Measurements from ENCODE around the gene MAML2. TPM values are rescaled to one million over a fixed set of nuclear protein-coding genes. Genes with fewer than 3 reads are reported as not detected.
A peak's percentile ranks its signal among the peaks of the same experiment; 100 is the strongest.

The MAML2 gene
- total and polyA plus RNA-seq, 2 of the 13 experiments (the other 11 are each of a cell fraction or from before 2014, with no cell fraction given): 2.3 to 25.9 TPM

DNA sequence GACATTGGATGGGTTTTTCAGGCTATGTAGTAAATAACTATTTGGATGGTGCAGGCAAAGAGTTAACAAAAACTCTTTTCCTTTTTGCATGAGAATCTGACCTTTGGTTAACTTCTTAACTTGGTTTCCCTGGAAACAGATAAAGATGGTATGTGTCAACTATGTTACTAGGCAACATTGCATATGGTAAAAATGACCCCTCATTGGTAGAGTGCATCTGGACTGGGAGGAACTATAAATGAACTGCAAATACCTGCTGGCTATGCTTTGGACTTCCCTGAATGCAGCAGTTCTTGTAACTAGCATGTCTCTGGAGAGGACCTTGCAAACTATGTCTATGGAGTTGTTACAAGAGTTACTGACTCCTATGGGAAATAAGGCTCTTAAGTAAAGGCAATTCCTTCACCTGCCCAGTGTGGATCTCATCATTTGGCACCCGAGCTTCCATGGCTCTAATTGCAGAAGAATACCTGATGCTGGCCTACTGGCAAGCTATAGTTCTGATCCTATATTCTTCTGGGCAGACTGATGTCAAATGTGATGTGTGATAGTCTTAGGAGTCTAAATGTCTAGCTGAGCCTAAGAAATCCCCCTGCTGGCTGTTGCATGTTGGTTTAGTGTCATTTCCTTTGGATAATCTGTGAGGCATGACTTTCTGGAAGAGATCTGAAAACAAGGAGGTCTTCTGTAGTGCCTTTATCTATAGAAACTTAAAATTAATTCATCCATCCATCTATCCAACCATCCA is 292.4 kb downstream of the MAML2 start (continued):
- no peak for TF ChIP-seq FOXA1 (IDR thresholded peaks at IDR 0.05)
- 0 out of 2 replicates have a peak, but pooled peaks have one; percentile 9 for TF ChIP-seq FOXA1 (CRISPR knock-in tag; IDR thresholded peaks at IDR 0.05)
- TF ChIP-seq, protein P1, sequence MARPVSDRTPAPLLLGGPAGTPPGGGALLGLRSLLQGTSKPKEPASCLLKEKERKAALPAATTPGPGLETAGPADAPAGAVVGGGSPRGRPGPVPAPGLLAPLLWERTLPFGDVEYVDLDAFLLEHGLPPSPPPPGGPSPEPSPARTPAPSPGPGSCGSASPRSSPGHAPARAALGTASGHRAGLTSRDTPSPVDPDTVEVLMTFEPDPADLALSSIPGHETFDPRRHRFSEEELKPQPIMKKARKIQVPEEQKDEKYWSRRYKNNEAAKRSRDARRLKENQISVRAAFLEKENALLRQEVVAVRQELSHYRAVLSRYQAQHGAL (CRISPR knock-in tag; IDR thresholded peaks at IDR 0.05; ENCODE audit: not compliant biosample characterization): no peak
- TF ChIP-seq ZNF652 (CRISPR knock-in tag; IDR thresholded peaks at IDR 0.05; ENCODE audit: borderline replicate concordance, low read depth): peak; percentile 93
- TF ChIP-seq ZNF878 (CRISPR knock-in tag; IDR thresholded peaks at IDR 0.05): no peak
- no peak for TF ChIP-seq ZNF724P (CRISPR knock-in tag; IDR thresholded peaks at IDR 0.05; ENCODE audit: borderline replicate concordance)
- no peak for TF ChIP-seq ZNF816 (CRISPR knock-in tag; IDR thresholded peaks at IDR 0.05; ENCODE audit: borderline replicate concordance)
- peak; percentile 13; the same call in 1 of the 2 replicates for TF ChIP-seq SAP130 (CRISPR knock-in tag; IDR thresholded peaks at IDR 0.05; ENCODE audit: low read depth)
- no peak for TF ChIP-seq KAT2B (IDR thresholded peaks at IDR 0.05; ENCODE audit: borderline replicate concordance, low read depth, low read length)
- TF ChIP-seq PPARG (CRISPR knock-in tag; conservative IDR thresholded peaks at IDR 0.05): 0 out of 2 replicates have a peak, but pooled peaks have one; percentile 52
- no peak for TF ChIP-seq KLF11 (CRISPR knock-in tag; IDR thresholded peaks at IDR 0.05)
- no peak for TF ChIP-seq MLXIP (CRISPR knock-in tag; IDR thresholded peaks at IDR 0.05; ENCODE audit: borderline replicate concordance)
- TF ChIP-seq RCOR2 (CRISPR knock-in tag; IDR thresholded peaks at IDR 0.05): no peak
- 0 out of 2 replicates have a peak, but pooled peaks have one; percentile 44 for TF ChIP-seq NCOA1 (CRISPR knock-in tag; IDR thresholded peaks at IDR 0.05)
- no peak for TF ChIP-seq PHF8 (CRISPR knock-in tag; IDR thresholded peaks at IDR 0.05)
- TF ChIP-seq ZKSCAN1 (IDR thresholded peaks at IDR 0.05; ENCODE audit: low read length): no peak
- TF ChIP-seq HNF4A (CRISPR knock-in tag; IDR thresholded peaks at IDR 0.05): peak; percentile 16; the same call in 1 of the 2 replicates
- TF ChIP-seq SNAI1 (CRISPR knock-in tag; IDR thresholded peaks at IDR 0.05; ENCODE audit: borderline replicate concordance): no peak
- no peak for TF ChIP-seq CC2D1A (CRISPR knock-in tag; IDR thresholded peaks at IDR 0.05)
- peak; percentile 8 for TF ChIP-seq ASH2L (IDR thresholded peaks at IDR 0.05; ENCODE audit: insufficient read length, low read depth, low read length)
- TF ChIP-seq NFYC (CRISPR knock-in tag; IDR thresholded peaks at IDR 0.05): no peak
- TF ChIP-seq BHLHE40 (IDR thresholded peaks at IDR 0.05; ENCODE audit: low read length): no peak
- no peak for TF ChIP-seq DNMT1 (CRISPR knock-in tag; IDR thresholded peaks at IDR 0.05)
- TF ChIP-seq RFX5 (IDR thresholded peaks at IDR 0.05; ENCODE audit: low read depth, low read length): peak; percentile 71
- no peak for TF ChIP-seq BCL3 (CRISPR knock-in tag; IDR thresholded peaks at IDR 0.05)
- no peak for TF ChIP-seq ZBTB20 (CRISPR knock-in tag; IDR thresholded peaks at IDR 0.05; ENCODE audit: borderline replicate concordance, low read depth)
- TF ChIP-seq POLR2A (IDR thresholded peaks at IDR 0.05; ENCODE audit: insufficient read depth in 1 of 2, low read depth in 2 of 2, low read length in 2 of 2): peak in 1 of 2 experiments; percentile 73; a peak in 2 of 4 replicates
- no peak for TF ChIP-seq NONO (IDR thresholded peaks at IDR 0.05)
- TF ChIP-seq NONO (CRISPR knock-in tag; conservative IDR thresholded peaks at IDR 0.05): no peak
- peak; percentile 76 for TF ChIP-seq RFX1 (IDR thresholded peaks at IDR 0.05)
